SK-N-MC (cell line): ENCODE measurements around the gene HIC1.

Experiments used
- EZH2 ChIP-seq: fragments of 200-600 bp; sonication (generic); IDR thresholded peaks from one replicate; pipeline ENCODE4 v1.6.1; 2017; ENCODE audit warnings: antibody characterized with exemption
- FOXP2 ChIP-seq: optimal IDR thresholded peaks from 2 replicates; pipeline ENCODE3; 2011; ENCODE audit warnings: mild to moderate bottlenecking, moderate library complexity; ENCODE audit not compliant: insufficient read depth; ENCODE audit errors: extremely low read length, control extremely low read depth
- POLR2AphosphoS5 ChIP-seq: IDR thresholded peaks from 2 replicates; pipeline ENCODE4 v1.6.1; 2012; ENCODE audit warnings: mild to moderate bottlenecking, low read depth, low read length, borderline replicate concordance

DNA sequence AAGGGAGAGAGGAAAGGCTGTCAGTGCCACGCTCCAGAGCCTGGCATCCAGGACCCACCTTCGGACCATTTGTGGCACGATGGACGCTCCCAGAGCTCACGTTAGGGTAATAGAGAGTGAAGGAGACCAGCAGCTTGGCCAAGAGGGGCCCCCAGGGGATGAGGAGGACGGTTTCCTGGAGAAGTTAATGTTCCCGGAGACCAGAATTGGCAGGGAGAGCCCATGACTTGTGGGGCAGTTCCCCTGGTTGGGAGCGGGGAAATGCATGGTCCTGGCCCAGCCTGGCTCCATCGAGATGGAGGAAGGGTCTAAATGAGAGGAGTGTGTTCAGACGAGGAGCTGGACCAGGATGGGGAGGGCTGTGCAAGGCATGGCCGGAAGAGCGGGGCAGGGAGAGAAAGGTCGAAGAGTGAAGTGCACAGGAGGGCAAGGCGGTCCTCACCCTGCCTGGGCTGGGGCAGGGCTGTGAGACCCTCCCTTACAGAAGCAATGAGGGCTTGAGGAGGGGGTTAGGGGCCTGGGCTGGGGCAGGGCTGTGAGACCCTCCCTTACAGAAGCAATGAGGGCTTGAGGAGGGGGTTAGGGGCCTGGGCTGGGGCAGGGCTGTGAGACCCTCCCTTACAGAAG is 2.9 kb upstream of the HIC1 start:
- TF ChIP-seq POLR2AphosphoS5 (no peak), EZH2 (no peak), FOXP2 (no peak)
